GM19193 (cell line): ENCODE measurements around the gene METTL13.

Experiments
- POLR2A ChIP-seq: IDR thresholded peaks from 4 replicates; pipeline ENCODE4 v1.6.1; 2011; ENCODE audit not compliant: insufficient read depth, insufficient read length; ENCODE audit errors: extremely low read depth

The METTL13 gene

DNA sequence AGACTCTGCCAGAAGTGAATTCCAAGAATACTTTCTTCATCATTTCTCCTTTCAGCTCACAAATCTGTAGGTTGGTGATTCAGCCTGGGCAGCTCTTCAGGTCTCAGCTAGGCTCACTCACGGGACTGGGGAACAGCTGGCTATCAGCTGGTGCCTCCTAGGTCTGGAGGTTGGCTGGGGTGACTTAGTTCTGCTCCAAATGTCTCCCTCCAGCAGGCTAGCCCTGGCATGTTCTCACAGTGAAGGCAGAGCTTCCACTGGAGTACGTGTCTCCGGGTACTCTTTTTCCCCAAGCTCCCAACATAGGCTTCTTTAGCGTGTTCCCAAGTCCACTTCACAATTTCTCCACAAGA, 27.1 kb upstream of the METTL13 start:
- no peak for TF ChIP-seq POLR2A

- TF ChIP-seq POLR2A, result no peak
These were observed 26.5 kb upstream of the METTL13 start for GRCh38 chr1:171754971-171755370.

- TF ChIP-seq POLR2A, result no peak
These were observed 24.6 kb upstream of the METTL13 start for GRCh38 chr1:171756856-171757255.

- TF ChIP-seq POLR2A, result no peak
These were observed 23.4 kb upstream of the METTL13 start for GRCh38 chr1:171758011-171758410.

DNA sequence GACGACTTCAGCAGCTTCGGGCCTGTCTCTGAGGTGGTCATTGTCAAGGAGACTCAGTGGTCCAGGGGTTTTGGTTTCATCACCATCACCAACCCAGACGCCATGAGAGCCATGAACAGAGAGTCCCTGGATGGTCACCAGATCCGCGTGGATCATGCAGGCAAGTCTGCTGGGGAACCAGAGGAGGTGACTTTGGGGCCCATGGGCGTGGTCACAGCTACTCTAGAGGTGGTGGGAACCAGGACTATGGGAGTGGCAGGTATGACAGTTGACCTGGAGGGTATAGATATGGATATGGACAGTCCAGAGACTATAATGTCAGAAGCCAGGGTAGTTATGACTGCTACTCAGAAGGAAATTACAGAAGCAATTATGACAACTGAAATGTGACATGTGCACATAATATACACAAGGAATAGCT, 19.3 kb upstream of the METTL13 start:
- no peak for TF ChIP-seq POLR2A

DNA sequence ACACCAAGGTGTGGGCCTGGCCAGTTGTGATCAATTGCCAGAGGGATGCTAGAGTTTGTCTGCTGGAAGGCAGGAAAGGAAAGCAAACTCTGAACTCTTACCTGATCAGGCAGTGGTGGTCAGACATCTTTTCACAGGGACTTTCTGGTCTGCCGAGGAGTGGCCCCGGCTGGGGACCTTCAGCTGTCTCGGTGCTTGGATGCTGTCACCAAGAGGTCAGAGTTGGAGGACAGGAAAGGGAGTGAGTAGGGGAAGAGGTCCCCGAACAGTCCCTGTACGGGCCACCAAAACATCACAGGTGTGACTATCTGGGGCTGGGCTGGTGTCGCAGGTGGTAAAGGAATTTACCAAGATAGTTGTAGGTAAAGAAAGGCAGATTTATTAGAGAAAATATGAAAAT, 17.7 kb upstream of the METTL13 start:
- no peak for TF ChIP-seq POLR2A

GRCh38 chr1:171769171-171769570, 12.3 kb upstream of the METTL13 start:
- TF ChIP-seq POLR2A, result no peak

- no peak for TF ChIP-seq POLR2A
These were observed 11.7 kb upstream of the METTL13 start for GRCh38 chr1:171769754-171770153.

- TF ChIP-seq POLR2A, result no peak
These were observed 9.1 kb upstream of the METTL13 start for GRCh38 chr1:171772312-171772711.

- no peak for TF ChIP-seq POLR2A
These were observed 781 bp upstream of the METTL13 start for GRCh38 chr1:171780583-171781175.

DNA sequence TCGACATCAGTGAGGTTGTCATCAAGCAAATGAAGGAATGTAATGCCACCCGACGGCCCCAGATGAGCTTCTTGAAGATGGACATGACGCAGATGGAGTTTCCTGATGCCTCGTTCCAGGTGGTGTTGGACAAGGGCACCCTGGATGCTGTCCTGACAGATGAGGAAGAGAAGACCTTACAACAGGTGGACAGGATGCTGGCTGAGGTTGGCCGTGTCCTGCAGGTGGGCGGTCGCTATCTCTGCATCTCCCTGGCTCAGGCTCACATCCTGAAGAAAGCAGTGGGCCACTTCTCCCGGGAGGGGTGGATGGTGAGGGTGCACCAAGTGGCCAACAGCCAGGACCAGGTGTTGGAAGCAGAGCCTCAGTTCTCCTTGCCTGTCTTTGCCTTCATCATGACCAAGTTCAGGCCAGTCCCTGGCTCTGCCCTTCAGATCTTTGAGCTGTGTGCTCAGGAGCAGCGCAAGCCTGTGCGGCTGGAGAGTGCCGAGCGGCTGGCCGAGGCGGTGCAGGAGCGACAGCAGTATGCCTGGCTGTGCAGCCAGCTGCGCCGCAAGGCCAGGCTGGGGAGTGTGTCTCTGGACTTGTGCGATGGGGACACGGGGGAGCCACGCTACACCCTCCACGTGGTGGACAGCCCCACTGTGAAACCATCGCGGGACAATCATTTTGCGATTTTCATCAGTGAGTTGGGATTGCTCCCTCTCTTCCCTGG, 2.5 kb downstream of the METTL13 start:
- TF ChIP-seq POLR2A, result no peak

GRCh38 chr1:171784784-171785183, 3.3 kb downstream of the METTL13 start:
- TF ChIP-seq POLR2A, result no peak

DNA sequence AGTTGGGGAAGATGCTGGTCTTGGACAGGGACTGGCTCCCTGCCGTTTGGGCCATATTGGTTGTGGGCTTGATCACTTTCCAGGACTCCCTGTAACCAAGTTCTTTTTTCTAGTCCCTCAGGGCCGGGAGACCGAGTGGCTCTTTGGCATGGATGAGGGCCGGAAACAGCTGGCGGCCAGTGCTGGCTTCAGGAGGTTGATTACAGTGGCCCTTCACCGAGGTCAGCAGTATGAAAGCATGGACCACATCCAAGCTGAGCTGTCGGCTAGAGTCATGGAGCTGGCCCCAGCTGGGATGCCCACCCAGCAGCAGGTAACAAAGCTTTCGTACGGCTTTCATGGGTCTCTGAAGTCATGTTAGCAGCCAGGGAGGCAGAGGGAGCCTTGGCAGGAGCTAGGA, 4.3 kb downstream of the METTL13 start:
- TF ChIP-seq POLR2A, result no peak

- TF ChIP-seq POLR2A, result no peak
These were observed 5.1 kb downstream of the METTL13 start for GRCh38 chr1:171786534-171786933.

DNA sequence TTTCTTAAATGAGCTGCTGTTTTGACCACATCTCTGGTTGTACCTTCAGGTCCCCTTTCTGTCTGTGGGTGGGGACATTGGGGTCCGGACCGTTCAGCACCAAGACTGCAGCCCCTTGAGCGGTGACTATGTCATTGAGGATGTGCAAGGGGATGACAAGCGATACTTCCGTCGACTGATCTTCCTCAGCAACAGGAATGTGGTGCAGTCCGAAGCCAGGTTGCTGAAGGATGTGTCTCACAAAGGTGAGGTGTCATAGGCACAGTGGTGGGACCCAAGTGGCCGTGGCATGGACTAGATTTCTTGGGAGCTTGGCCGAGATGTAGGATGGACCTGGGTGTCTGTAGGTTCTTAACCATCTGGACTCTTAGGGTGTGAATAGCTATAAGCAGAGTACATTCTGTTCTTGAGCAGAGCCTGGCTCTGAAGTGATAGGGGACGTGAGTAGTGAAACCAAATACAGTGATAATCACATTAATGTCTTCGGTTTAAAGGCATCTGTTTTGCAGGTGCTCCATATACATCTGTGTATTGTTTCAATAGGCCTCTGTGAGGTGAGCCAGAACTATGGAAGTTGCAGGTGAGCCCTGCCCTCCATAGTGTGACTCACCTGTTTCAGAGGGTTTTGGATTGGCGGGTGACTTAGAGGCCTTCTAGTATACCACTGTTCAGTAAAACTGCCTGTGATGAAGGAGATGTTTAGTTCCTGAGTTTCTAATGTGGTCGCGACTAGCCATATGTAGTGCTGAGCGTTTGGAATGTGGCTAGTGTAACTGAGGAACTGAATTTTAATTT, 6.4 kb downstream of the METTL13 start:
- no peak for TF ChIP-seq POLR2A

GRCh38 chr1:171788696-171789095, 7.2 kb downstream of the METTL13 start:
- TF ChIP-seq POLR2A, result no peak
